H1 (cell line): ENCODE measurements around the gene SMAD6. TPM values are rescaled to one million over a fixed set of nuclear protein-coding genes. Genes with fewer than 3 reads are reported as not detected.
"Not testable (repeated sequence)": the region's sequence is repeated elsewhere in the genome, so short reads cannot be mapped to it uniquely, and the experiment has no call there.

Experiments used
- CTCF ChIA-PET: fragments of 300-600 bp; sonication (Branson Sonifier 250); formaldehyde crosslinking; loops from one replicate; lab custom pipeline; 2021; ENCODE audit not compliant: partially characterized antibody; lab: Charles Lee
- POLR2A ChIA-PET: fragments of 300-600 bp; sonication (Branson Sonifier 250); formaldehyde crosslinking; loops from one replicate; lab custom pipeline; 2021; ENCODE audit warnings: inconsistent platforms; ENCODE audit not compliant: partially characterized antibody; lab: Charles Lee
- DNase-seq, 2 experiments: peaks; one replicate each; pipeline versions ENCODE4 v3.0.0 to v3.0.0-alpha.2; 2010 to 2022; ENCODE audit warnings: low spot score in 2 of 2, low read depth in 1 of 2, mixed read lengths in 1 of 2
- FAIRE-seq: peaks from 2 replicates; lab custom pipeline; 2011; peaks lifted over from hg19 to GRCh38; lab: Jason Lieb, UNC
- H2AFZ ChIP-seq: 2 replicates; pipeline ENCODE4 v1.8.1; 2012; ENCODE audit warnings: low read length, inconsistent platforms
- H2AK5ac ChIP-seq: 2 replicates; pipeline ENCODE4 v1.6.1; 2013; ENCODE audit warnings: low read depth, low read length
- H2BK120ac ChIP-seq: replicated peaks from 2 replicates; pipeline ENCODE3; 2013; ENCODE audit warnings: low read depth, low read length, inconsistent platforms
- H2BK12ac ChIP-seq: 2 replicates; pipeline ENCODE4 v1.6.1; 2013; ENCODE audit warnings: low read depth, low read length
- H2BK15ac ChIP-seq: 2 replicates; pipeline ENCODE4 v1.6.1; 2013; ENCODE audit warnings: low read length
- H2BK20ac ChIP-seq: 2 replicates; pipeline ENCODE4 v1.6.1; 2013; ENCODE audit warnings: low read length
- H2BK5ac ChIP-seq: 2 replicates; pipeline ENCODE4 v1.6.1; 2013; ENCODE audit warnings: low read depth, low read length
- H3K14ac ChIP-seq: 2 replicates; pipeline ENCODE4 v1.6.1; 2013; ENCODE audit warnings: inconsistent platforms; ENCODE audit not compliant: insufficient read length
- H3K18ac ChIP-seq: 2 replicates; pipeline ENCODE4 v1.6.1; 2013; ENCODE audit warnings: low read length; ENCODE audit errors: extremely low read depth
- H3K23ac ChIP-seq: 2 replicates; pipeline ENCODE4 v1.6.1; 2013; ENCODE audit warnings: inconsistent platforms; ENCODE audit not compliant: insufficient read length
- H3K23me2 ChIP-seq: 2 replicates; pipeline ENCODE4 v1.6.1; 2013; ENCODE audit warnings: low read depth, low read length
- H3K27ac ChIP-seq: 2 replicates; pipeline ENCODE4 v1.6.1; 2011; ENCODE audit warnings: low read depth, low read length, inconsistent platforms
- H3K27me3 ChIP-seq, 4 experiments: replicated peaks in 1 of 4; 1 replicate in 1 of 4; 2 replicates in 3 of 4; pipeline versions ENCODE4 v1.6.1 to v1.8.1; 2011 to 2013; ENCODE audit warnings: low read length in 3 of 4, mild to moderate bottlenecking in 3 of 4, inconsistent platforms in 2 of 4, mixed read lengths in 2 of 4, moderate library complexity in 1 of 4; ENCODE audit not compliant: control insufficient read depth in 3 of 4, insufficient read depth in 3 of 4; ENCODE audit errors: extremely low read depth in 1 of 4
- H3K36me3 ChIP-seq, 4 experiments: 2 replicates each; pipeline versions ENCODE4 v1.6.1 to v1.8.1; 2011 to 2013; ENCODE audit warnings: mild to moderate bottlenecking in 4 of 4, low read length in 3 of 4, moderate library complexity in 2 of 4, control low read depth in 1 of 4, inconsistent platforms in 1 of 4; ENCODE audit not compliant: insufficient read depth in 4 of 4, control insufficient read depth in 2 of 4
- H3K4ac ChIP-seq: replicated peaks from 2 replicates; pipeline ENCODE3; 2013; ENCODE audit warnings: low read length, low read depth, mixed read lengths, inconsistent platforms; ENCODE audit not compliant: insufficient read length
- H3K4me1 ChIP-seq, 4 experiments: replicated peaks in 1 of 4; 1 replicate in 1 of 4; 2 replicates in 3 of 4; pipeline versions ENCODE4 v1.6.1 to v1.8.1; 2011 to 2013; ENCODE audit warnings: low read length in 3 of 4, inconsistent platforms in 2 of 4, mixed read lengths in 1 of 4; ENCODE audit not compliant: insufficient read depth in 4 of 4, control insufficient read depth in 3 of 4
- H3K4me2 ChIP-seq, 2 experiments: 2 replicates each; pipeline versions ENCODE4 v1.6.1 to v1.8.1; 2011 to 2013; ENCODE audit warnings: low read depth in 2 of 2, low read length in 2 of 2, control low read depth in 1 of 2, inconsistent platforms in 1 of 2, mild to moderate bottlenecking in 1 of 2; ENCODE audit not compliant: insufficient read depth in 1 of 2
- H3K4me3 ChIP-seq, 4 experiments: fragments of 200-600, 300-600 bp in 1 of 4; sonication (generic), shearing (Covaris generic), sonication (Bioruptor Twin) in 1 of 4; 2 replicates each; pipeline versions ENCODE4 v1.5.1 to v1.8.1; 2011 to 2016; ENCODE audit warnings: low read length in 4 of 4, low read depth in 3 of 4, control low read depth in 2 of 4, inconsistent platforms in 2 of 4, mild to moderate bottlenecking in 2 of 4, mixed read lengths in 1 of 4, moderate library complexity in 1 of 4; ENCODE audit not compliant: insufficient read depth in 2 of 4; ENCODE audit errors: extremely low read depth in 1 of 4
- H3K56ac ChIP-seq: replicated peaks from 2 replicates; pipeline ENCODE3; 2013; ENCODE audit warnings: low read depth, mild to moderate bottlenecking, mixed read lengths, low read length, inconsistent platforms; ENCODE audit not compliant: insufficient read length
- H3K79me1 ChIP-seq: 2 replicates; pipeline ENCODE4 v1.6.1; 2013; ENCODE audit warnings: low read depth, low read length, control low read depth
- H3K79me2 ChIP-seq, 2 experiments: 2 replicates each; pipeline versions ENCODE4 v1.6.1 to v1.8.1; 2012 to 2013; ENCODE audit warnings: low read length in 2 of 2, mild to moderate bottlenecking in 2 of 2, inconsistent platforms in 1 of 2; ENCODE audit not compliant: insufficient read depth in 2 of 2, control insufficient read depth in 1 of 2
- H3K9ac ChIP-seq, 4 experiments: replicated peaks in 1 of 4; 1 replicate in 1 of 4; 2 replicates in 3 of 4; pipeline versions ENCODE4 v1.6.1 to v1.8.1; 2011 to 2013; ENCODE audit warnings: low read depth in 3 of 4, low read length in 3 of 4, control low read depth in 2 of 4, mild to moderate bottlenecking in 2 of 4, moderate library complexity in 2 of 4, inconsistent platforms in 1 of 4; ENCODE audit errors: extremely low read depth in 1 of 4
- H3K9me3 ChIP-seq, 2 experiments: 2 replicates each; pipeline versions ENCODE4 v1.6.1 to v1.8.1; 2012 to 2013; ENCODE audit warnings: mild to moderate bottlenecking in 2 of 2, moderate library complexity in 2 of 2, control low read depth in 1 of 2, inconsistent platforms in 1 of 2, low read depth in 1 of 2, low read length in 1 of 2, mixed read lengths in 1 of 2; ENCODE audit not compliant: insufficient read depth in 2 of 2
- H4K20me1 ChIP-seq, 2 experiments: replicated peaks in 1 of 2; 2 replicates each; pipeline versions ENCODE3 to v1.8.1; 2011 to 2013; ENCODE audit warnings: inconsistent platforms in 2 of 2, low read length in 2 of 2, mild to moderate bottlenecking in 1 of 2; ENCODE audit not compliant: insufficient read depth in 2 of 2, control insufficient read depth in 1 of 2
- H4K5ac ChIP-seq: 2 replicates; pipeline ENCODE4 v1.6.1; 2013; ENCODE audit warnings: low read length, low read depth, mixed read lengths, inconsistent platforms; ENCODE audit not compliant: insufficient read length
- H4K8ac ChIP-seq: 2 replicates; pipeline ENCODE4 v1.8.0; 2013; ENCODE audit warnings: mild to moderate bottlenecking, moderate library complexity, low read length, inconsistent platforms; ENCODE audit not compliant: insufficient read depth; ENCODE audit errors: extremely low read depth
- H4K91ac ChIP-seq: replicated peaks from 2 replicates; pipeline ENCODE3; 2013; ENCODE audit warnings: low read length, mixed read lengths, inconsistent platforms; ENCODE audit not compliant: insufficient read length
- WGBS, 2 experiments: shearing (Covaris generic) in 1 of 2; methylation state at CpG; one replicate each; pipeline versions ENCODE4 v1.1.6 to v1.1.7; 2013 to 2015; ENCODE audit warnings: low lambda C conversion rate in 2 of 2, mixed read lengths in 2 of 2, inconsistent platforms in 1 of 2, low coverage in 1 of 2, missing lambda C conversion rate in 1 of 2; ENCODE audit not compliant: insufficient replicate concordance in 2 of 2, insufficient coverage in 1 of 2, insufficient read length in 1 of 2; ENCODE audit errors: extremely low coverage in 1 of 2, missing lambda C conversion rate in 1 of 2; 5-methylcytosine and 5-hydroxymethylcytosine counted together
- polyA plus RNA-seq, 7 experiments: library from polyadenylated mRNA; depleted of rRNA in 3 of 7; stranded (reverse) in 5 of 7; unstranded in 2 of 7; fragments of >200 nt in 5 of 7; fragments of 200-250 nt in 2 of 7; gene quantifications; 1 replicate in 5 of 7; 2 replicates in 1 of 7; 4 replicates in 1 of 7; pipeline versions ENCODE4 v1.2.1 to v1.2.3, GENCODE V29; 2011 to 2013; ENCODE audit warnings: missing spikeins in 2 of 7, mixed read lengths in 2 of 7
- total RNA-seq: library from RNA; stranded (reverse); fragmentation: NEBNext Ultra II Directional; extraction: Animal tissue kit (Norgen Biotek cat#: 25700); gene quantifications from 2 replicates; pipeline ENCODE4 v1.2.1, GENCODE V29; 2021

The SMAD6 gene
- total and polyA plus RNA-seq, 2 of the 8 experiments (the other 6 are each of a cell fraction or from before 2014, with no cell fraction given): 1.8 to 7.0 TPM

- H2BK5ac ChIP-seq, H3K4me3 ChIP-seq, H2BK15ac ChIP-seq, H3K4me1 ChIP-seq, H3K79me1 ChIP-seq, H3K23ac ChIP-seq, H3K79me2 ChIP-seq, H3K4me2 ChIP-seq, H3K56ac ChIP-seq, POLR2A ChIA-PET, H3K9ac ChIP-seq, H2AFZ ChIP-seq, H2BK20ac ChIP-seq, H4K20me1 ChIP-seq, H4K5ac ChIP-seq, H2AK5ac ChIP-seq, H3K27me3 ChIP-seq, H2BK120ac ChIP-seq, H3K36me3 ChIP-seq, FAIRE-seq, H3K9me3 ChIP-seq, H3K4ac ChIP-seq, H3K18ac ChIP-seq, H3K27ac ChIP-seq, H4K91ac ChIP-seq, H3K23me2 ChIP-seq, H2BK12ac ChIP-seq, DNase-seq, H3K14ac ChIP-seq, H4K8ac ChIP-seq: not testable (repeated sequence)
- CTCF ChIA-PET: interaction anchor here (0.6 to 0.7 kb wide), 2 partner anchors 95 to 144 kb away, joined by 3 to 4 read pairs; no protein-coding TSS in a partner anchor
- 87% methylated on average over 6 of the region's 6 CpGs; no CpG with 5 or more reads in 1 of the 2 experiments for WGBS, 2 experiments
Observed at GRCh38 chr15:66758217-66758616, 56.2 kb downstream of the SMAD6 start.
